Measurements from ENCODE around the gene CRACDL. TPM values are rescaled to one million over a fixed set of nuclear protein-coding genes. Genes with fewer than 3 reads are reported as not detected.

Gene CRACDL
- total and polyA plus RNA-seq, 2 donors (not counting 1 experiment from before 2014, with no cell fraction given), result 0.25 TPM; not detected in 1

DNA sequence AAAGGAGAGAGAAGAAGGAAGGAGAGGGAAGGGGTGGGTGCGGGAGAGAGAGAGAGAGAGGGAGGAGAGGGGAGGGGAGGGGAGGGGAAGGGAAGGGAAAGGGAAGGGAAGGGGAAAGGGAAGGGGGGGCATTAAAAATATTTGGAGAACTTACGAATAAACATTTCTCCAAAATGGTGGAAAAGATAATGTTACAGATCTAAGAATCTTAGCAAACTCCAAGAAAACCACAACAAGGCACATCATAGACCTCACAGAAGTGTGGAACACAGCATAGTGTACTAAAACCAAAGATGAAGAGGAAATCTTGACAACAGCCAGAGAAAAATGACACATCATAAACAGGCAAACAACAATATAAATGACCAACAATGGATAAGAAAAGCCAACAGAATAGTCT, 83.1 kb downstream of the CRACDL start:
- intact Hi-C loops (cut with micrococcal nuclease), result no loop called here
- Histone ChIP-seq H3K9ac (ENCODE audit: low read length) (no peak overlapping the region), H4K20me1 (ENCODE audit: control insufficient read depth, insufficient read depth, low read length, poor library complexity, severe bottlenecking) (no peaks in the 10 kb centered on the region), H3K79me2 (ENCODE audit: control insufficient read depth, insufficient read depth, low read length) (no peaks in the 10 kb centered on the region), H3K9me3 (ENCODE audit: control extremely low read depth in 1 of 3, control insufficient read depth in 2 of 3, insufficient read depth in 1 of 3, low read length in 2 of 3) (peaks cover 2 to 11% (median 5%) of the 10 kb centered on the region in 3 donors), H3K4me2 (replicated peaks; ENCODE audit: low read depth, low read length, poor library complexity, severe bottlenecking) (no peak overlapping the region), H3K36me3 (replicated peaks in 1 of 2; ENCODE audit: control extremely low read depth in 1 of 2, control insufficient read depth in 1 of 2, extremely low read depth in 1 of 2, insufficient read depth in 2 of 2, low read length in 1 of 2) (no peaks in the 10 kb centered on the region), H3K4me1 (ENCODE audit: control insufficient read depth in 2 of 2, insufficient read depth in 2 of 2, low read length in 2 of 2) (no peaks in the 10 kb centered on the region), H3K27ac (ENCODE audit: low read length in 2 of 2) (no peak overlapping the region), H3K27me3 (replicated peaks in 1 of 4; ENCODE audit: control extremely low read depth in 1 of 4, control insufficient read depth in 3 of 4, insufficient read depth in 4 of 4, low read length in 3 of 4) (peaks cover 0 to 17% (median 12%) of the 10 kb centered on the region in 4 experiments), H2AFZ (ENCODE audit: insufficient read depth, low read depth, low read length, poor library complexity, severe bottlenecking) (no peak overlapping the region), H3K4me3 (ENCODE audit: control extremely low read depth in 1 of 5, extremely low read depth in 1 of 5, insufficient read depth in 1 of 5, low read depth in 2 of 5, low read length in 4 of 5) (no peak overlapping the region)
- H3K27me3 Mint-ChIP-seq, result peaks cover 40% of the 10 kb centered on the region
- no peak for DNase-seq
- no peaks in the 10 kb centered on the region for H3K4me1 Mint-ChIP-seq
- ChIA-PET POLR2A (no interaction called here), CTCF (interaction anchor here (1.3 kb wide), 1 partner anchor 16 kb away, joined by 5 read pairs; no protein-coding TSS in a partner anchor)
- ATAC-seq (ENCODE audit: low read depth), result no peak
- H3K27ac Mint-ChIP-seq, result no peak overlapping the region
- TF ChIP-seq, protein P1, sequence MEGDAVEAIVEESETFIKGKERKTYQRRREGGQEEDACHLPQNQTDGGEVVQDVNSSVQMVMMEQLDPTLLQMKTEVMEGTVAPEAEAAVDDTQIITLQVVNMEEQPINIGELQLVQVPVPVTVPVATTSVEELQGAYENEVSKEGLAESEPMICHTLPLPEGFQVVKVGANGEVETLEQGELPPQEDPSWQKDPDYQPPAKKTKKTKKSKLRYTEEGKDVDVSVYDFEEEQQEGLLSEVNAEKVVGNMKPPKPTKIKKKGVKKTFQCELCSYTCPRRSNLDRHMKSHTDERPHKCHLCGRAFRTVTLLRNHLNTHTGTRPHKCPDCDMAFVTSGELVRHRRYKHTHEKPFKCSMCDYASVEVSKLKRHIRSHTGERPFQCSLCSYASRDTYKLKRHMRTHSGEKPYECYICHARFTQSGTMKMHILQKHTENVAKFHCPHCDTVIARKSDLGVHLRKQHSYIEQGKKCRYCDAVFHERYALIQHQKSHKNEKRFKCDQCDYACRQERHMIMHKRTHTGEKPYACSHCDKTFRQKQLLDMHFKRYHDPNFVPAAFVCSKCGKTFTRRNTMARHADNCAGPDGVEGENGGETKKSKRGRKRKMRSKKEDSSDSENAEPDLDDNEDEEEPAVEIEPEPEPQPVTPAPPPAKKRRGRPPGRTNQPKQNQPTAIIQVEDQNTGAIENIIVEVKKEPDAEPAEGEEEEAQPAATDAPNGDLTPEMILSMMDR (IDR thresholded peaks at IDR 0.05), result no peak
- TF ChIP-seq EZH2 (IDR thresholded peaks at IDR 0.05; ENCODE audit: borderline replicate concordance, insufficient read depth, low read depth, low read length, poor library complexity, severe bottlenecking), result no peak
- peaks cover 10% of the 10 kb centered on the region for H3K9me3 Mint-ChIP-seq (ENCODE audit: insufficient read depth)
- H3K4me3 Mint-ChIP-seq, result no peak overlapping the region
- WGBS (ENCODE audit: insufficient coverage), result 100% methylated on average over 1 of the region's 2 CpGs

GRCh38 chr2:98850074-98850473, 86.0 kb downstream of the CRACDL start:
- Histone ChIP-seq H4K20me1 (ENCODE audit: control insufficient read depth, insufficient read depth, low read length, poor library complexity, severe bottlenecking) (no peaks in the 10 kb centered on the region), H3K27me3 (replicated peaks in 1 of 4; ENCODE audit: control extremely low read depth in 1 of 4, control insufficient read depth in 3 of 4, insufficient read depth in 4 of 4, low read length in 3 of 4) (peaks cover 0 to 19% (median 12%) of the 10 kb centered on the region in 4 experiments), H3K4me1 (ENCODE audit: control insufficient read depth in 2 of 2, insufficient read depth in 2 of 2, low read length in 2 of 2) (no peaks in the 10 kb centered on the region), H3K9me3 (ENCODE audit: control extremely low read depth in 1 of 3, control insufficient read depth in 2 of 3, insufficient read depth in 1 of 3, low read length in 2 of 3) (peaks cover 0 to 4% (median 0%) of the 10 kb centered on the region in 3 donors), H2AFZ (ENCODE audit: insufficient read depth, low read depth, low read length, poor library complexity, severe bottlenecking) (no peak overlapping the region), H3K27ac (ENCODE audit: low read length in 2 of 2) (no peak overlapping the region), H3K36me3 (replicated peaks in 1 of 2; ENCODE audit: control extremely low read depth in 1 of 2, control insufficient read depth in 1 of 2, extremely low read depth in 1 of 2, insufficient read depth in 2 of 2, low read length in 1 of 2) (no peaks in the 10 kb centered on the region), H3K9ac (ENCODE audit: low read length) (no peak overlapping the region), H3K79me2 (ENCODE audit: control insufficient read depth, insufficient read depth, low read length) (no peaks in the 10 kb centered on the region), H3K4me2 (replicated peaks; ENCODE audit: low read depth, low read length, poor library complexity, severe bottlenecking) (no peak overlapping the region), H3K4me3 (ENCODE audit: control extremely low read depth in 1 of 5, extremely low read depth in 1 of 5, insufficient read depth in 1 of 5, low read depth in 2 of 5, low read length in 4 of 5) (no peak overlapping the region)
- ChIA-PET CTCF (no interaction called here), POLR2A (no interaction called here)
- no peaks in the 10 kb centered on the region for H3K4me1 Mint-ChIP-seq
- H3K4me3 Mint-ChIP-seq, result no peak overlapping the region
- ATAC-seq (ENCODE audit: low read depth), result no peak
- no peak overlapping the region for H3K27ac Mint-ChIP-seq
- intact Hi-C loops (cut with micrococcal nuclease), result no loop called here
- peaks cover 33% of the 10 kb centered on the region for H3K27me3 Mint-ChIP-seq
- WGBS (ENCODE audit: insufficient coverage), result 88% methylated on average over 10 of the region's 10 CpGs
- peaks cover 4% of the 10 kb centered on the region for H3K9me3 Mint-ChIP-seq (ENCODE audit: insufficient read depth)
- DNase-seq, result no peak
- TF ChIP-seq EZH2 (IDR thresholded peaks at IDR 0.05; ENCODE audit: borderline replicate concordance, insufficient read depth, low read depth, low read length, poor library complexity, severe bottlenecking), result no peak
- TF ChIP-seq, protein P1 (IDR thresholded peaks at IDR 0.05), result no peak

All from B cell (primary cell).